Effector memory CD8-positive, alpha-beta T cell (primary cell): ENCODE results near the gene EEFSEC.

Source experiments
- ATAC-seq: fragments of 150-1000 bp; cut with Tn5 transposase; replicated peaks from 2 replicates; pipeline ENCODE4 v1.10.0; 2021; ENCODE audit warnings: mild to moderate bottlenecking, moderate library complexity
- DNase-seq, 3 experiments: peaks; one replicate each; pipeline ENCODE4 v3.0.0; 2021
- H3K27ac Mint-ChIP-seq, 2 donors: one replicate each; pipeline ENCODE4 v1.8.0; 2022; ENCODE audit warnings: mild to moderate bottlenecking in 2 of 2, mixed read lengths in 2 of 2, moderate library complexity in 2 of 2
- H3K27me3 Mint-ChIP-seq, 2 donors: one replicate each; pipeline ENCODE4 v1.8.0; 2022; ENCODE audit warnings: mixed read lengths in 2 of 2
- H3K36me3 Mint-ChIP-seq: one replicate; pipeline ENCODE4 v1.8.0; 2022; ENCODE audit warnings: mild to moderate bottlenecking, moderate library complexity, mixed read lengths; ENCODE audit not compliant: insufficient read depth
- H3K4me1 Mint-ChIP-seq, 2 donors: one replicate each; pipeline ENCODE4 v1.8.0; 2022; ENCODE audit warnings: low read depth in 2 of 2, mixed read lengths in 2 of 2
- H3K4me3 Mint-ChIP-seq, 2 donors: one replicate each; pipeline ENCODE4 v1.8.0; 2022; ENCODE audit warnings: mild to moderate bottlenecking in 2 of 2, mixed read lengths in 2 of 2, moderate library complexity in 2 of 2
- H3K9me3 Mint-ChIP-seq, 2 donors: one replicate each; pipeline ENCODE4 v1.8.0; 2022; ENCODE audit warnings: mixed read lengths in 2 of 2

The EEFSEC gene

GRCh38 chr3:128341659-128342395 is 188.5 kb downstream of the EEFSEC start:
- H3K27ac Mint-ChIP-seq, result no peak overlapping the region
- H3K36me3 Mint-ChIP-seq, result peaks cover 2% of the 10 kb centered on the region
- peaks cover 0 to 5% of the 10 kb centered on the region in 2 donors for H3K4me1 Mint-ChIP-seq
- ATAC-seq, result no peak
- no peaks in the 10 kb centered on the region for H3K9me3 Mint-ChIP-seq
- H3K4me3 Mint-ChIP-seq, result no peak overlapping the region
- no peaks in the 10 kb centered on the region for H3K27me3 Mint-ChIP-seq
- no peak for DNase-seq

- Mint-ChIP-seq H3K4me3 (no peak overlapping the region), H3K36me3 (peaks cover 2% of the 10 kb centered on the region), H3K9me3 (no peaks in the 10 kb centered on the region), H3K4me1 (peaks cover 0 to 5% of the 10 kb centered on the region in 2 donors), H3K27me3 (no peaks in the 10 kb centered on the region), H3K27ac (no peak overlapping the region)
- DNase-seq (no peak), ATAC-seq (no peak)
Observed at GRCh38 chr3:128342701-128343180, 189.5 kb downstream of the EEFSEC start.

GRCh38 chr3:128343287-128344051 is 190.2 kb downstream of the EEFSEC start:
- no peaks in the 10 kb centered on the region for H3K27me3 Mint-ChIP-seq
- H3K9me3 Mint-ChIP-seq, result no peaks in the 10 kb centered on the region
- peaks cover 2% of the 10 kb centered on the region for H3K36me3 Mint-ChIP-seq
- no peak overlapping the region for H3K4me3 Mint-ChIP-seq
- ATAC-seq (no peak), DNase-seq (no peak)
- H3K4me1 Mint-ChIP-seq, result peaks cover 0 to 2% of the 10 kb centered on the region in 2 donors
- H3K27ac Mint-ChIP-seq, result peak overlapping the region in 1 of 2 donors; percentile 18

- Mint-ChIP-seq H3K4me1 (peaks cover 0 to 5% of the 10 kb centered on the region in 2 donors), H3K27me3 (no peaks in the 10 kb centered on the region), H3K4me3 (no peak overlapping the region), H3K9me3 (no peaks in the 10 kb centered on the region), H3K27ac (peak overlapping the region in 1 of 2 donors; percentile 18), H3K36me3 (peaks cover 2% of the 10 kb centered on the region)
- DNase-seq (no peak), ATAC-seq (no peak)
Observed at GRCh38 chr3:128344052-128344735, 190.9 kb downstream of the EEFSEC start.

GRCh38 chr3:128345196-128345595 is 191.9 kb downstream of the EEFSEC start:
- ATAC-seq (no peak), DNase-seq (no peak)
- Mint-ChIP-seq H3K27me3 (no peaks in the 10 kb centered on the region), H3K27ac (no peak overlapping the region), H3K36me3 (peaks cover 2% of the 10 kb centered on the region), H3K4me1 (peaks cover 0 to 5% of the 10 kb centered on the region in 2 donors), H3K9me3 (no peaks in the 10 kb centered on the region), H3K4me3 (no peak overlapping the region)

GRCh38 chr3:128346562-128346961 is 193.3 kb downstream of the EEFSEC start:
- Mint-ChIP-seq H3K4me3 (no peak overlapping the region), H3K36me3 (no peaks in the 10 kb centered on the region), H3K27ac (no peak overlapping the region), H3K9me3 (no peaks in the 10 kb centered on the region), H3K27me3 (no peaks in the 10 kb centered on the region), H3K4me1 (peaks cover 0 to 5% of the 10 kb centered on the region in 2 donors)
- ATAC-seq (no peak), DNase-seq (no peak)

GRCh38 chr3:128347282-128347681 is 194.0 kb downstream of the EEFSEC start:
- DNase-seq (no peak), ATAC-seq (no peak)
- Mint-ChIP-seq H3K4me1 (peaks cover 0 to 5% of the 10 kb centered on the region in 2 donors), H3K36me3 (no peaks in the 10 kb centered on the region), H3K27ac (no peak overlapping the region), H3K9me3 (no peaks in the 10 kb centered on the region), H3K27me3 (no peaks in the 10 kb centered on the region), H3K4me3 (no peak overlapping the region)

- no peak for ATAC-seq
- Mint-ChIP-seq H3K9me3 (no peaks in the 10 kb centered on the region), H3K4me3 (no peak overlapping the region), H3K27me3 (no peaks in the 10 kb centered on the region), H3K36me3 (no peaks in the 10 kb centered on the region), H3K27ac (peak overlapping the region in 1 of 2 donors; percentile 68), H3K4me1 (peaks cover 0 to 5% of the 10 kb centered on the region in 2 donors)
- no peak for DNase-seq
Observed at GRCh38 chr3:128348075-128348474, 194.8 kb downstream of the EEFSEC start.

GRCh38 chr3:128348805-128349531 is 195.7 kb downstream of the EEFSEC start:
- peaks cover 0 to 3% of the 10 kb centered on the region in 2 donors for H3K4me1 Mint-ChIP-seq
- DNase-seq, result no peak
- H3K27me3 Mint-ChIP-seq, result no peaks in the 10 kb centered on the region
- no peaks in the 10 kb centered on the region for H3K9me3 Mint-ChIP-seq
- H3K4me3 Mint-ChIP-seq, result no peak overlapping the region
- no peak for ATAC-seq
- H3K36me3 Mint-ChIP-seq, result no peaks in the 10 kb centered on the region
- H3K27ac Mint-ChIP-seq, result peak overlapping the region; percentile 57 to 68

GRCh38 chr3:128349963-128350599 is 196.8 kb downstream of the EEFSEC start:
- ATAC-seq, result no peak
- no peaks in the 10 kb centered on the region for H3K36me3 Mint-ChIP-seq

GRCh38 chr3:128351546-128351945 is 198.3 kb downstream of the EEFSEC start:
- ATAC-seq (no peak), DNase-seq (no peak)
- Mint-ChIP-seq H3K27me3 (no peaks in the 10 kb centered on the region), H3K4me1 (peaks cover 0 to 4% of the 10 kb centered on the region in 2 donors), H3K36me3 (no peaks in the 10 kb centered on the region), H3K27ac (no peak overlapping the region), H3K4me3 (no peak overlapping the region), H3K9me3 (no peaks in the 10 kb centered on the region)

More at GRCh38 chr3:128349963-128350599, 196.8 kb downstream of the EEFSEC start:
- DNase-seq, result no peak
- Mint-ChIP-seq H3K4me1 (peaks cover 0 to 3% of the 10 kb centered on the region in 2 donors), H3K27me3 (no peaks in the 10 kb centered on the region), H3K4me3 (no peak overlapping the region), H3K9me3 (no peaks in the 10 kb centered on the region), H3K27ac (no peak overlapping the region)

- ATAC-seq, result no peak
- no peaks in the 10 kb centered on the region for H3K36me3 Mint-ChIP-seq
- H3K27me3 Mint-ChIP-seq, result no peaks in the 10 kb centered on the region
- no peak overlapping the region for H3K27ac Mint-ChIP-seq
- no peaks in the 10 kb centered on the region for H3K9me3 Mint-ChIP-seq
- H3K4me1 Mint-ChIP-seq, result peaks cover 0 to 4% of the 10 kb centered on the region in 2 donors
- DNase-seq, result no peak
- H3K4me3 Mint-ChIP-seq, result no peak overlapping the region
Observed at GRCh38 chr3:128352326-128352725, 199.0 kb downstream of the EEFSEC start.
